Kidney epithelial cell (primary cell): ENCODE results near the gene TRIM39. TPM values are rescaled to one million over a fixed set of nuclear protein-coding genes. Genes with fewer than 3 reads are reported as not detected.

Experiments used
- DNase-seq: peaks from one replicate; pipeline ENCODE4 v3.0.0-alpha.2; 2010; ENCODE audit warnings: low read depth
- H3K27me3 ChIP-seq: 2 replicates; pipeline ENCODE4 v1.6.0; 2011; ENCODE audit warnings: low read length; ENCODE audit not compliant: control insufficient read depth, insufficient read depth
- H3K36me3 ChIP-seq: 2 replicates; pipeline ENCODE4 v1.5.1; 2011; ENCODE audit warnings: low read length; ENCODE audit not compliant: control insufficient read depth, insufficient read depth
- H3K4me3 ChIP-seq: 2 replicates; pipeline ENCODE4 v1.5.1; 2011; ENCODE audit warnings: low read depth, mild to moderate bottlenecking, control low read depth, low read length
- CTCF ChIP-seq: IDR thresholded peaks from 2 replicates; pipeline ENCODE4 v1.5.1; 2011; ENCODE audit warnings: mild to moderate bottlenecking, moderate library complexity, low read length, control low read depth, inconsistent platforms; ENCODE audit not compliant: insufficient read depth, poor library complexity, severe bottlenecking
- total RNA-seq: library from RNA; depleted of rRNA; stranded (reverse); fragments of >200 nt; gene quantifications from 2 replicates; pipeline ENCODE4 v1.2.3, GENCODE V29; 2015

Gene TRIM39
- total RNA-seq, 1 donor from 2014 or later: 16.1 TPM

GRCh38 chr6:30350524-30350923, 23.8 kb downstream of the TRIM39 start:
- no peak overlapping the region for H3K4me3 ChIP-seq
- no peaks in the 10 kb centered on the region for H3K36me3 ChIP-seq
- TF ChIP-seq CTCF: no peak
- H3K27me3 ChIP-seq: peaks cover 6% of the 10 kb centered on the region
- DNase-seq: no peak

- TF ChIP-seq CTCF: no peak
- H3K36me3 ChIP-seq: no peaks in the 10 kb centered on the region
- no peak overlapping the region for H3K4me3 ChIP-seq
- DNase-seq: no peak
- peaks cover 12% of the 10 kb centered on the region for H3K27me3 ChIP-seq
These were observed 25.8 kb downstream of the TRIM39 start for GRCh38 chr6:30352550-30352949.

- peaks cover 31% of the 10 kb centered on the region for H3K27me3 ChIP-seq
- no peak for TF ChIP-seq CTCF
- H3K4me3 ChIP-seq: no peak overlapping the region
- no peaks in the 10 kb centered on the region for H3K36me3 ChIP-seq
- no peak for DNase-seq
These were observed 28.6 kb downstream of the TRIM39 start for GRCh38 chr6:30355281-30355680.

GRCh38 chr6:30356536-30356935, 29.8 kb downstream of the TRIM39 start:
- Histone ChIP-seq H3K4me3 (no peak overlapping the region), H3K36me3 (no peaks in the 10 kb centered on the region), H3K27me3 (peaks cover 31% of the 10 kb centered on the region)
- TF ChIP-seq CTCF: no peak
- no peak for DNase-seq

GRCh38 chr6:30357678-30358540, 31.2 kb downstream of the TRIM39 start:
- Histone ChIP-seq H3K27me3 (peaks cover 32% of the 10 kb centered on the region), H3K36me3 (no peaks in the 10 kb centered on the region)
- peak; percentile 25 for DNase-seq

More at GRCh38 chr6:30357678-30358540, 31.2 kb downstream of the TRIM39 start:
- peak overlapping the region; percentile 22 for H3K4me3 ChIP-seq
- TF ChIP-seq CTCF: peak; percentile 86
